H9 (cell line): ENCODE data around the gene KDSR. TPM values are rescaled to one million over a fixed set of nuclear protein-coding genes. Genes with fewer than 3 reads are reported as not detected.

Experiments
- DNase-seq: peaks from one replicate; pipeline ENCODE4 v3.0.0-alpha.2; 2017
- H2AFZ ChIP-seq: one replicate; pipeline ENCODE4 v1.6.1; 2013; ENCODE audit warnings: mild to moderate bottlenecking, low read length, control low read depth, moderate library complexity
- H2AK5ac ChIP-seq: 2 replicates; pipeline ENCODE4 v1.6.1; 2013; ENCODE audit warnings: low read length, control low read depth, mixed read lengths; ENCODE audit not compliant: insufficient read length
- H2BK120ac ChIP-seq: one replicate; pipeline ENCODE4 v1.6.1; 2013; ENCODE audit warnings: low read depth, mild to moderate bottlenecking, low read length, control low read depth, inconsistent platforms; ENCODE audit not compliant: poor library complexity, severe bottlenecking
- H2BK12ac ChIP-seq: 2 replicates; pipeline ENCODE4 v1.6.1; 2013; ENCODE audit warnings: low read length, control low read depth, mixed read lengths, low read depth; ENCODE audit not compliant: insufficient read length
- H2BK15ac ChIP-seq: 2 replicates; pipeline ENCODE4 v1.6.1; 2013; ENCODE audit warnings: low read depth, low read length, control low read depth
- H2BK20ac ChIP-seq: one replicate; pipeline ENCODE4 v1.6.1; 2013; ENCODE audit warnings: low read depth, mild to moderate bottlenecking, low read length, control low read depth, inconsistent platforms; ENCODE audit not compliant: poor library complexity, severe bottlenecking
- H2BK5ac ChIP-seq: 2 replicates; pipeline ENCODE4 v1.6.1; 2013; ENCODE audit warnings: low read length, control low read depth, mixed read lengths; ENCODE audit not compliant: insufficient read length
- H3K14ac ChIP-seq: 2 replicates; pipeline ENCODE4 v1.6.1; 2013; ENCODE audit warnings: low read length, control low read depth; ENCODE audit not compliant: insufficient read depth
- H3K18ac ChIP-seq: 2 replicates; pipeline ENCODE4 v1.6.1; 2013; ENCODE audit warnings: low read depth, mild to moderate bottlenecking, mixed read lengths, low read length, control low read depth; ENCODE audit not compliant: insufficient read length
- H3K23ac ChIP-seq: 2 replicates; pipeline ENCODE4 v1.6.1; 2013; ENCODE audit warnings: low read length, control low read depth, mixed read lengths, low read depth; ENCODE audit not compliant: insufficient read length
- H3K23me2 ChIP-seq: 2 replicates; pipeline ENCODE4 v1.6.1; 2013; ENCODE audit warnings: low read depth, mild to moderate bottlenecking, mixed read lengths, low read length, control low read depth; ENCODE audit not compliant: insufficient read length, poor library complexity, severe bottlenecking
- H3K27ac ChIP-seq: 2 replicates; pipeline ENCODE4 v1.5.1; 2013; ENCODE audit warnings: low read length, control low read depth, mixed read lengths, low read depth; ENCODE audit not compliant: insufficient read length
- H3K27me3 ChIP-seq: 2 replicates; pipeline ENCODE4 v1.6.1; 2013; ENCODE audit warnings: low read length, control low read depth, inconsistent platforms; ENCODE audit not compliant: insufficient read depth
- H3K4ac ChIP-seq: 2 replicates; pipeline ENCODE4 v1.6.1; 2013; ENCODE audit warnings: low read depth, mild to moderate bottlenecking, control low read depth, inconsistent platforms, low read length, moderate library complexity
- H3K4me1 ChIP-seq: 2 replicates; pipeline ENCODE4 v1.6.1; 2013; ENCODE audit warnings: low read length, control low read depth, inconsistent platforms; ENCODE audit not compliant: insufficient read depth
- H3K4me2 ChIP-seq: 2 replicates; pipeline ENCODE4 v1.6.1; 2013; ENCODE audit warnings: low read length, control low read depth, mixed read lengths; ENCODE audit not compliant: insufficient read length, insufficient read depth
- H3K56ac ChIP-seq: 2 replicates; pipeline ENCODE4 v1.6.1; 2013; ENCODE audit warnings: low read depth, mild to moderate bottlenecking, mixed read lengths, low read length, control low read depth; ENCODE audit not compliant: insufficient read length
- H3K79me1 ChIP-seq: 2 replicates; pipeline ENCODE4 v1.6.1; 2013; ENCODE audit warnings: low read depth, mild to moderate bottlenecking, moderate library complexity, low read length, control low read depth, inconsistent platforms; ENCODE audit not compliant: insufficient read depth, poor library complexity, severe bottlenecking
- H3K79me2 ChIP-seq: 2 replicates; pipeline ENCODE4 v1.6.1; 2013; ENCODE audit warnings: low read length, control low read depth, inconsistent platforms; ENCODE audit not compliant: insufficient read depth
- H3K9ac ChIP-seq: 2 replicates; pipeline ENCODE4 v1.6.1; 2013; ENCODE audit warnings: low read length, control low read depth, mixed read lengths; ENCODE audit not compliant: insufficient read length; ENCODE audit errors: extremely low read depth
- H3K9me3 ChIP-seq: one replicate; pipeline ENCODE4 v1.6.1; 2013; ENCODE audit warnings: low read depth, low read length, inconsistent platforms; ENCODE audit not compliant: control insufficient read depth
- H3T11ph ChIP-seq: one replicate; pipeline ENCODE4 v1.6.1; 2013; ENCODE audit warnings: mild to moderate bottlenecking, low read length, control low read depth, inconsistent platforms
- H4K20me1 ChIP-seq: one replicate; pipeline ENCODE4 v1.6.1; 2013; ENCODE audit not compliant: control insufficient read depth, insufficient read length, insufficient read depth
- H4K5ac ChIP-seq: 2 replicates; pipeline ENCODE4 v1.6.1; 2013; ENCODE audit warnings: low read depth, mild to moderate bottlenecking, mixed read lengths, low read length, control low read depth; ENCODE audit not compliant: insufficient read length
- H4K8ac ChIP-seq: replicated peaks from 2 replicates; pipeline ENCODE4 v1.6.1; 2013; ENCODE audit warnings: low read length, control low read depth, mixed read lengths, low read depth; ENCODE audit not compliant: insufficient read length
- H4K91ac ChIP-seq: 2 replicates; pipeline ENCODE4 v1.6.1; 2013; ENCODE audit warnings: low read depth, mild to moderate bottlenecking, moderate library complexity, mixed read lengths, low read length, control low read depth; ENCODE audit not compliant: insufficient read length
- H3K27ac Mint-ChIP-seq, 3 experiments: 2 replicates in 2 of 3; 3 replicates in 1 of 3; pipeline ENCODE4 v1.8.0; 2020 to 2021; ENCODE audit warnings: mixed read lengths in 3 of 3, mild to moderate bottlenecking in 1 of 3, moderate library complexity in 1 of 3
- H3K27me3 Mint-ChIP-seq: 2 replicates; pipeline ENCODE4 v1.8.0; 2021; ENCODE audit warnings: low read depth, mild to moderate bottlenecking, moderate library complexity, mixed read lengths
- H3K36me3 Mint-ChIP-seq, 3 experiments: 2 replicates in 2 of 3; 3 replicates in 1 of 3; pipeline ENCODE4 v1.8.0; 2020 to 2021; ENCODE audit warnings: low read depth in 3 of 3, mixed read lengths in 3 of 3; ENCODE audit not compliant: insufficient read depth in 1 of 3
- H3K4me1 Mint-ChIP-seq, 2 experiments: 2 replicates each; pipeline ENCODE4 v1.8.0; 2020; ENCODE audit warnings: mixed read lengths in 2 of 2
- H3K4me3 Mint-ChIP-seq, 2 experiments: 2 replicates in 1 of 2; 3 replicates in 1 of 2; pipeline ENCODE4 v1.8.0; 2020 to 2021; ENCODE audit warnings: mild to moderate bottlenecking in 2 of 2, mixed read lengths in 2 of 2, moderate library complexity in 1 of 2
- H3K9me3 Mint-ChIP-seq, 2 experiments: 2 replicates in 1 of 2; 3 replicates in 1 of 2; pipeline ENCODE4 v1.8.0; 2020; ENCODE audit warnings: mild to moderate bottlenecking in 2 of 2, mixed read lengths in 2 of 2, moderate library complexity in 1 of 2
- WGBS: extraction: QIAGEN DNeasy Blood & Tissue Kit; methylation state at CpG from one replicate; pipeline ENCODE4 v1.1.7; 2013; ENCODE audit warnings: missing lambda C conversion rate, low lambda C conversion rate, mixed read lengths; ENCODE audit not compliant: insufficient read length; ENCODE audit errors: extremely low coverage; 5-methylcytosine and 5-hydroxymethylcytosine counted together
- total RNA-seq: library from RNA; stranded (reverse); gene quantifications from 2 replicates; pipeline ENCODE4 v1.2.1, GENCODE V29; 2021
- TF ChIP-seq, protein P1 (sequence below): fragments of 200-600 bp; sonication (generic); conservative IDR thresholded peaks from 3 replicates; pipeline ENCODE4 v1.8.0; 2021; ENCODE audit warnings: antibody characterized with exemption, mild to moderate bottlenecking

The KDSR gene
- total RNA-seq, 1 experiment from 2014 or later: 58.5 TPM

DNA sequence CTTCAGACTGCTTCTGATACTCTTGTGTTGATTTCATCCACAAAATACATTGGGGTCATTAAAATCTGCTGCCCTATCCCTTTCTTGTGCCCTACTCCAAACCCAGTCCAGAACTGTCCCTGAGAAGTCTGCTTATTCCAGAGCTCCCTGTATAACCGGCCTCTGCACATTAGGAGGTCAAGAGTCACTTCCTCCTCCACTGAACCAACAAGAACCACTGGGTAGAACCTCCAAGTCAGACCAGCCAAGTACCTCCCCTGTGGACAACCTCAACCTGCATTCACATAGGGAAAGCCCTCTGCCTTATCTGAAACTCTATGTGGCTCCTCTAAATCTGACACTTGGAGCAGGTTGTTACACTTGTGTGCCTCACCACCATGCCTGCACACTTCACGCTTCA is 22.1 kb downstream of the KDSR start:
- peak overlapping the region in 2 of 3 experiments; percentile 68 to 81; a peak in 4 of 7 replicates for H3K27ac Mint-ChIP-seq
- no peak overlapping the region for H4K8ac ChIP-seq
- H3K4me2 ChIP-seq: no peak overlapping the region
- no peak overlapping the region for H3K4me3 Mint-ChIP-seq
- no peak overlapping the region for H2BK5ac ChIP-seq
- no peaks in the 10 kb centered on the region for H3K23me2 ChIP-seq
- no peak overlapping the region for H2BK20ac ChIP-seq
- H3K4ac ChIP-seq: no peak overlapping the region
- H3K4me1 Mint-ChIP-seq: peaks cover 12 to 15% of the 10 kb centered on the region in 2 experiments
- H3K27me3 Mint-ChIP-seq: no peaks in the 10 kb centered on the region
- no peaks in the 10 kb centered on the region for H3K79me2 ChIP-seq
- no peak overlapping the region for H3K56ac ChIP-seq
- no peak overlapping the region for H2AFZ ChIP-seq
- H4K5ac ChIP-seq: no peak overlapping the region
- no peaks in the 10 kb centered on the region for H3K9me3 Mint-ChIP-seq
- H3K18ac ChIP-seq: no peak overlapping the region
- H4K20me1 ChIP-seq: no peaks in the 10 kb centered on the region
- H3T11ph ChIP-seq: no peak overlapping the region
- no peak overlapping the region for H3K23ac ChIP-seq
- H3K27me3 ChIP-seq: no peaks in the 10 kb centered on the region
- H3K9ac ChIP-seq: no peak overlapping the region
- no peaks in the 10 kb centered on the region for H3K4me1 ChIP-seq
- H2BK12ac ChIP-seq: no peak overlapping the region
- no peaks in the 10 kb centered on the region for H3K79me1 ChIP-seq
- peaks cover 20 to 80% (median 62%) of the 10 kb centered on the region in 3 experiments; a peak in 6 of 7 replicates for H3K36me3 Mint-ChIP-seq
- no peaks in the 10 kb centered on the region for H3K9me3 ChIP-seq
- H3K14ac ChIP-seq: no peak overlapping the region; the same call in 1 of the 2 replicates
- no peak overlapping the region for H2BK120ac ChIP-seq
- no peak overlapping the region for H2AK5ac ChIP-seq
- H2BK15ac ChIP-seq: no peak overlapping the region
- WGBS: no CpG with 5 or more reads among the region's 2 CpGs
- TF ChIP-seq, protein P1, sequence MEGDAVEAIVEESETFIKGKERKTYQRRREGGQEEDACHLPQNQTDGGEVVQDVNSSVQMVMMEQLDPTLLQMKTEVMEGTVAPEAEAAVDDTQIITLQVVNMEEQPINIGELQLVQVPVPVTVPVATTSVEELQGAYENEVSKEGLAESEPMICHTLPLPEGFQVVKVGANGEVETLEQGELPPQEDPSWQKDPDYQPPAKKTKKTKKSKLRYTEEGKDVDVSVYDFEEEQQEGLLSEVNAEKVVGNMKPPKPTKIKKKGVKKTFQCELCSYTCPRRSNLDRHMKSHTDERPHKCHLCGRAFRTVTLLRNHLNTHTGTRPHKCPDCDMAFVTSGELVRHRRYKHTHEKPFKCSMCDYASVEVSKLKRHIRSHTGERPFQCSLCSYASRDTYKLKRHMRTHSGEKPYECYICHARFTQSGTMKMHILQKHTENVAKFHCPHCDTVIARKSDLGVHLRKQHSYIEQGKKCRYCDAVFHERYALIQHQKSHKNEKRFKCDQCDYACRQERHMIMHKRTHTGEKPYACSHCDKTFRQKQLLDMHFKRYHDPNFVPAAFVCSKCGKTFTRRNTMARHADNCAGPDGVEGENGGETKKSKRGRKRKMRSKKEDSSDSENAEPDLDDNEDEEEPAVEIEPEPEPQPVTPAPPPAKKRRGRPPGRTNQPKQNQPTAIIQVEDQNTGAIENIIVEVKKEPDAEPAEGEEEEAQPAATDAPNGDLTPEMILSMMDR: no peak
- no peak overlapping the region for H3K27ac ChIP-seq
- DNase-seq: no peak
- H4K91ac ChIP-seq: no peak overlapping the region
